ENCODE measurements around the gene SKAP1. TPM values are rescaled to one million over a fixed set of nuclear protein-coding genes. Genes with fewer than 3 reads are reported as not detected.
"Not testable (repeated sequence)": the region's sequence is repeated elsewhere in the genome, so short reads cannot be mapped to it uniquely, and the experiment has no call there.

SKAP1 gene
- total RNA-seq, 2 experiments from 2014 or later: 71.7 to 77.6 TPM

DNA sequence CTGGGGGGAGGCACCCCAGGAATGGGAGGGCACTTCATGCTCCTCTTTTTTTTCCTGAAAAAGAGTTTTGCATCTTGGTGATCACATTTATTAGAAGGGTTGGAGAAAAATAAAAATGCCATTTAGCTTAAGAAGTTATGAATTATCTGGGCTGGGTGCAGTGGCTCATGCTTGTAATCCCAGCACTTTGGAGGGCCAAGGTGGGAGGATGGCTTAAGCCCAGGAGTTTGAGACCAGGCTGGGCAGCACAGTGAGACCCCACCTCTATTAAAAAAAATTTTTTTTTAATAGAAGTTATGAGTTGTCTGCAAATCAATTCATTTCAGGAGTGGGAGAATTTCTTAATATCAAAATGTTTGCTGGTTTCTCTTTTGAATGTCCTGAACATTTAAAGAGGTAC is 219.0 kb downstream of the SKAP1 start:
- Mint-ChIP-seq H3K36me3 (peaks cover 3% of the 10 kb centered on the region), H3K4me3 (no peak overlapping the region), H3K27ac (no peak overlapping the region), H3K9me3 (no peaks in the 10 kb centered on the region), H3K27me3 (no peaks in the 10 kb centered on the region), H3K4me1 (ENCODE audit: low read depth) (peaks cover under 1% of the 10 kb centered on the region)
- CTCF ChIA-PET: no interaction called here
- DNase-seq: no peak
- POLR2A ChIA-PET: no interaction called here
- intact Hi-C loops (cut with micrococcal nuclease): no loop called here

DNA sequence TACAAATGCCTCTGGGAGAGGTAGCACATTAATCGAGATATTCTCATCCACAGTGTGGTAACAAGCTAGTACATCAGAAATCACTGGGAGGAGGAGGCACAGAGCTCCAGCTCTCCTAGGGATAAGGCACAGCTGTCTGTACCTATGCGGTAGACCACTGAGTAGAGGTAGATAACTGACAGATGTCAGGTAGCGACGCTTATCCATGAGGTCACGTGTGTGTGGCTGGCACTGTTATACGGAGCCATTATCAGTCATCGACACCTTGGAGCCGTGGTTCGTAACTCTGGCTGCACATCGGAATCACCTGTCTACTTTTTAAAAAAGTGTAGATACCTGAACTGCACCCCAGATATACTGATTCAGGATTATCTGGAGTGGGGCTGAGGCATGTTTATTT is 220.0 kb downstream of the SKAP1 start:
- no peak for DNase-seq
- no peaks in the 10 kb centered on the region for H3K9me3 Mint-ChIP-seq
- POLR2A ChIA-PET: no interaction called here
- peaks cover 3% of the 10 kb centered on the region for H3K36me3 Mint-ChIP-seq
- peaks cover 4% of the 10 kb centered on the region for H3K4me1 Mint-ChIP-seq (ENCODE audit: low read depth)
- H3K27me3 Mint-ChIP-seq: no peaks in the 10 kb centered on the region
- H3K4me3 Mint-ChIP-seq: no peak overlapping the region
- intact Hi-C loops (cut with micrococcal nuclease): no loop called here
- CTCF ChIA-PET: no interaction called here
- H3K27ac Mint-ChIP-seq: no peak overlapping the region

DNA sequence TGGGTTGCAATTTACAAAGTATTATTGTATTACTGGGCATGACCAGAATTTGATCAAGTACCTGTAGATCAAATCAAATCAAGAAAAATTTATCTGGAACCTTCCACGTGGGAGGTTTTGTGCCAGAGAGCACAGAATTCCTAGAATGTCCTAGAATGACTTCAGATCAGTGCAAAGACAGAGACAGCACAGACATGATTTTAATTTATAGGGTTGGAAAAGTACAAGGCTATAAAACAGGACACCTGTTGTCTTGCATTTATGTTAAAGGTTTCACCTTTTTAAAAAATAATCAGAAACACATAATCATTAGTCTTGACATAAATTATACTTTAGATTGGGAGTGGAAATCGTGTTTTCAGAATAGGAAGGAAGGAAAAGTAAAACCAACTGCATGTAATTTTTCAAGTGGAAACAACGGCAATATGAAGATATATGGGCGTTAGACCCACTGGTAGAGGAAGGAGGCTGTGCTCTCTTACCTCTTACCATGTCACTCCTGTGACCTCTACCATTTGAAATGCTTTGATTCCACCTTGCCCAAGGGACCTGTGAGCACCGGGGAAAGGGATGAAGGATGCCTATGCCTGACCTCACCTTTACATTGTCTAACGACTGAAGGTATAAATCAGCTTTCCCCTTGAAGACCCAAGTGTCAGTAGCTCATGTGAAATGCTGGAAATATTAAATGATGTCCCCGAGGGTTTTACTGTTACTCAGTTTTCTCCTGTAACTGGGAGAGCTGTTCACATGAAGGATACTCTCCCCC is 222.1 kb downstream of the SKAP1 start:
- no peak for DNase-seq
- H3K27ac Mint-ChIP-seq: no peak overlapping the region
- H3K27me3 Mint-ChIP-seq: no peaks in the 10 kb centered on the region
- no peak overlapping the region for H3K4me3 Mint-ChIP-seq
- H3K9me3 Mint-ChIP-seq: no peaks in the 10 kb centered on the region
- ChIA-PET POLR2A (no interaction called here), CTCF (no interaction called here)
- intact Hi-C loops (cut with micrococcal nuclease): no loop called here
- H3K4me1 Mint-ChIP-seq (ENCODE audit: low read depth): peaks cover 4% of the 10 kb centered on the region
- H3K36me3 Mint-ChIP-seq: no peaks in the 10 kb centered on the region

DNA sequence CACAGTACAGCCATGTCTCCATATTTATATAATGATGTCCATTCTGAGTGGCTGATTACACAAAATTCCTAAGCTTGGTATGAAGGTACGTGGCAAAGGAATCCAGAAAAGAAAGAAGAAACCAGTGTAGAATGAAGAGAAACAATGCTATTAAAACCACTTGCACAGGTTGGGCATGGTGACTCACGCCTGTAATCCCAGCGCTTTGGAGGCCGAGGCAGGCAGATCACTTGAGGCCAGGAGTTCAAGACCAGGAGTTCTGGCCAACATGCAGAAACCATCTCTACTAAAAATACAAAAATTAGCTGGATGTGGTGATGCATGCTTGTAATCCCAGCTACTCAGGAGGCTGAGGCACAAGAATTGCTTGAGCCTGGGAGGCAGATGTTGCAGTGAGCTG is 223.0 kb downstream of the SKAP1 start:
- POLR2A ChIA-PET: interaction anchor here (0.6 kb wide), 1 partner anchor 123 kb away, joined by 3 read pairs; no protein-coding TSS in a partner anchor
- CTCF ChIA-PET, H3K27ac Mint-ChIP-seq: not testable (repeated sequence)

DNA sequence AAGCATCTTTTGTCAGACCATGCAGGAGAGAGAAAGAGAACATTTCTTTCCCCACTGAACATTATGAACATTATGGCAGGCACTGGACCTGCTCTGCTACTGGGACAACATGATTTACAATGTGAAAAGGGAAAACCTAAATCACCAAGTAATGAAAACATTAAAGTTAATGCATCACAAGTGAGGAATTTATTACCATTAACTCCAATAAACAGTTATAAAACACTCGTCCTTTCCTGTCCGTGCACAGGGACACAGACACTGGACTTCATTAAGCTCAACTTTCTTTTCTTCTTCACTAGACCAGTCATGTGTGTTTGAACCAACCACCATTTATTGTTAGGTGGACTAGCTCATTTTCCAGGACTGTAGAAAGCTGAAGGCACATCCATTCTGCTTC is 227.1 kb downstream of the SKAP1 start:
- H3K4me1 Mint-ChIP-seq (ENCODE audit: low read depth): peaks cover 9% of the 10 kb centered on the region
- ChIA-PET CTCF (no interaction called here), POLR2A (no interaction called here)
- H3K27me3 Mint-ChIP-seq: no peaks in the 10 kb centered on the region
- no peak overlapping the region for H3K4me3 Mint-ChIP-seq
- no peaks in the 10 kb centered on the region for H3K36me3 Mint-ChIP-seq
- no peak overlapping the region for H3K27ac Mint-ChIP-seq
- no peaks in the 10 kb centered on the region for H3K9me3 Mint-ChIP-seq
- no peak for DNase-seq
- intact Hi-C loops (cut with micrococcal nuclease): no loop called here

More for the DNA sequence above, 223.0 kb downstream of the SKAP1 start:
- H3K27me3 Mint-ChIP-seq; H3K36me3 Mint-ChIP-seq; H3K4me3 Mint-ChIP-seq; H3K4me1 Mint-ChIP-seq (ENCODE audit: low read depth); intact Hi-C loops (cut with micrococcal nuclease); H3K9me3 Mint-ChIP-seq; DNase-seq: not testable (repeated sequence)

DNA sequence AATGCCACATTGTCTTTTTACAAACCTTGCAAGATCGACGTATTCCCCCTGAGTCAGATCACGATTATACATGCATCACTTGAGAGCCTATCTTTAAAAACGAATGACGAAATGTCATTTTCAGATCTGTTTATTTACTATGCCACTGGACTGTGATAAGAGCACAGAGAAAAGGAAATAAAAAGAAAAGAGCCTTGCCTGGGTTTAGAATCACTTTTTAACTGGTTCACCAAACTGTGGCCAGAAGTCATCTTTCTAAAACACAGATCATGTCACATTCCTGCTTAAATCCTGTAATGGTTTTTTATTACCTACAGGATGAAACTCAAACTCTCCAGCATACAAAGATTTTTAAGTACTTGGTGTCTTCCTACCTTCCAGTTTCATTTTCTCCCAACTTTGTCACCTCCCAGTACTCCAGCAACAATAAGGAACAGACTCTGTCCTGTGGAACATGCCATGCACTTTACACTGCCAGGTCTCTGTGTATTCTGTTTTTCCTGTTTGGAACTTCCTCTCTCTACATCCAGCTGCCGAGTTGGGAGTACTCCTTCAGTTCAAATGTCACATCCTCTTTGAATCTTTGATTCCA is 231.0 kb downstream of the SKAP1 start:
- ChIA-PET CTCF (no interaction called here), POLR2A (no interaction called here)
- Mint-ChIP-seq H3K36me3 (peaks cover 3% of the 10 kb centered on the region), H3K27ac (no peak overlapping the region), H3K4me1 (ENCODE audit: low read depth) (peaks cover 30% of the 10 kb centered on the region), H3K9me3 (no peaks in the 10 kb centered on the region), H3K4me3 (no peak overlapping the region), H3K27me3 (no peaks in the 10 kb centered on the region)
- no peak for DNase-seq
- intact Hi-C loops (cut with micrococcal nuclease): no loop called here

DNA sequence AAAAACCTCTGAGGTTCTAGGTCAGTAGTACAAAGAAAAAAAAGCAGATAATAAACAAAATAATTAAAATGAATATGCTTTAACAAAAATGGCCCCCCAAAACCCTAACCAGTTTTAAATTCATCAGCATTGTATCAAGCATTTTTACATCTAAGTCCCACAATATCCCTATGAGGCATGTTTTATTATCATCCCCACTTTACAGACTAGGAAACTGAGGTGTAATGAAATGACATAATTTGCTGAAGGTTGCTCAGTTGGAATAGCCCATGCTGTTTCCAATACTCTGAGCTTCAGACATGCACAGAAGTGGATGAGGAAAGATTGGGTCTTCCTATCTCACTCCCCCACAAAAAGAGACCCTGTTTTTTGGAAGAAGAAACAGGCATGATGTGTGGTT is 234.1 kb downstream of the SKAP1 start:
- ChIA-PET POLR2A (no interaction called here), CTCF (no interaction called here)
- H3K27ac Mint-ChIP-seq: no peak overlapping the region
- no peak overlapping the region for H3K4me3 Mint-ChIP-seq
- H3K4me1 Mint-ChIP-seq (ENCODE audit: low read depth): peaks cover 43% of the 10 kb centered on the region
- no peak for DNase-seq
- intact Hi-C loops (cut with micrococcal nuclease): no loop called here
- H3K27me3 Mint-ChIP-seq: no peaks in the 10 kb centered on the region
- no peaks in the 10 kb centered on the region for H3K9me3 Mint-ChIP-seq
- H3K36me3 Mint-ChIP-seq: peaks cover 10% of the 10 kb centered on the region

DNA sequence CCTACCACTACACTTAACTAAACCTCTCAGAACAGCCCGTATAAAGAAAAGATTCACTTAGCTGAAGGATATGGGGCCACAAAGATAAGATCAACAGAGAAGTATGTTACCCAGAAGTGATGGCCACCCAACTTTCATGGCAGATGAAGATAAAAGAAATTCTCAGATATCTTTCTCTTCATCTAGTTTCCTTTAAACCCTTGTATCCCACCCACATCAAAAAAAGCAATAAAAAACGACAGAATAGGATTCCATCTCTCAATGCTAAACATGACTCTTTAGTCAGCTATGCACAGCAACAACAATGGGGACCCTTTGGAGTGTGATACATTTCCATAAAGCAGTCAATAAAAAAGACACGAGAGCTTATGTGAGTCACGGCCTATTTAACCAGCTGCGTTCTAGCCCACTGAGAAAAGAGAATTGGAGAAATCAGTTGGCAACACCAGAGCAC is 235.9 kb downstream of the SKAP1 start:
- H3K27ac Mint-ChIP-seq: peak overlapping the region; percentile 21
- intact Hi-C loops (cut with micrococcal nuclease): no loop called here
- H3K4me1 Mint-ChIP-seq (ENCODE audit: low read depth): peaks cover 38% of the 10 kb centered on the region
- peaks cover 10% of the 10 kb centered on the region for H3K36me3 Mint-ChIP-seq
- no peak for DNase-seq
- H3K9me3 Mint-ChIP-seq: no peaks in the 10 kb centered on the region
- ChIA-PET POLR2A (no interaction called here), CTCF (interaction anchor here (1.2 to 2.0 kb wide), 4 partner anchors 11 to 169 kb away, joined by 3 to 6 read pairs (median 4); no protein-coding TSS in a partner anchor)
- no peak overlapping the region for H3K4me3 Mint-ChIP-seq
- H3K27me3 Mint-ChIP-seq: no peaks in the 10 kb centered on the region

DNA sequence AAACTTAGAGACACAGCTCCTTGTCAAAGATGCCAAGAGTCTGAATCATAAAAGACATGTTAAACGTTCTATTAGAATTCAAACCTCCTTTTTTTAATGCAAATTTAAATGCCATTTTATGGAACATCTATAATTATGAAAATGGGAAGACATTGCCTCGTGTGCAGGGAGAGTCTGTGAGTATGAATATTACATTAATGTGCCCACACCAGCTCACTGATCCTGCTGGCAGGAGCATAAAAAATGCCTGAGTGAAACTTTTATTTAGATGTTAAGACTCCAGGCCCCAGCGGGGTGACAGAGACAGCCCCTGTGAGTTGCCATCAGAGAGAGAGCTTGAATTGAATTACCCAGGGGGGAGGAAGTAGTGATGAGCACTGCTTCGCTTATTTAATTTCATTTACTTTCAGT is 237.7 kb downstream of the SKAP1 start:
- no peak for DNase-seq
- Mint-ChIP-seq H3K27me3 (no peaks in the 10 kb centered on the region), H3K27ac (no peak overlapping the region), H3K9me3 (no peaks in the 10 kb centered on the region), H3K4me3 (no peak overlapping the region), H3K36me3 (peaks cover 15% of the 10 kb centered on the region), H3K4me1 (ENCODE audit: low read depth) (peaks cover 37% of the 10 kb centered on the region)
- intact Hi-C loops (cut with micrococcal nuclease): no loop called here
- ChIA-PET CTCF (interaction anchor here (1.2 kb wide), 1 partner anchor 60 kb away, joined by 3 read pairs; no protein-coding TSS in a partner anchor), POLR2A (no interaction called here)

DNA sequence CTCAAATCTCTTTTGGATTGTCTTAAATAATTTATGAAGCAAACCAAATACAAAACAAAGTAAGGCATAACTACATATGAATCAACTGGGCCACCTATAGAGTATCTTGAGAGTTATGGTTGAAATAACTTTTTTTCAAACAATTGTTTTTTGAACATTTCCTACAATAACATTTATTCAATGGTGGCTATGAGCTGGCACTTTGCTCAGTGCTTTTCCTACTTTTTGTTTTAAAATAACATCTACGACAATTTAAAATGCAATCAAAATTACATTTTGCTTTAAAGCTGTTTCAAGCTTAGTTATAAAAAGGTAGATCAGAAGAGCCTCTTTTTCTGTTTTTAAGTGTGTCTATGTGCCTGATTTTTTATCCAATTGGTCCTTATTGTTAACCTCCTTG is 238.7 kb downstream of the SKAP1 start:
- intact Hi-C loops (cut with micrococcal nuclease): no loop called here
- POLR2A ChIA-PET: no interaction called here
- Mint-ChIP-seq H3K36me3 (peaks cover 20% of the 10 kb centered on the region), H3K4me1 (ENCODE audit: low read depth) (peaks cover 33% of the 10 kb centered on the region), H3K4me3 (no peak overlapping the region), H3K27ac (no peak overlapping the region), H3K9me3 (no peaks in the 10 kb centered on the region), H3K27me3 (no peaks in the 10 kb centered on the region)
- DNase-seq: no peak
- CTCF ChIA-PET: interaction anchor here (0.8 to 1.2 kb wide), 2 partner anchors 59 to 161 kb away, joined by 3 read pairs; no protein-coding TSS in a partner anchor

DNA sequence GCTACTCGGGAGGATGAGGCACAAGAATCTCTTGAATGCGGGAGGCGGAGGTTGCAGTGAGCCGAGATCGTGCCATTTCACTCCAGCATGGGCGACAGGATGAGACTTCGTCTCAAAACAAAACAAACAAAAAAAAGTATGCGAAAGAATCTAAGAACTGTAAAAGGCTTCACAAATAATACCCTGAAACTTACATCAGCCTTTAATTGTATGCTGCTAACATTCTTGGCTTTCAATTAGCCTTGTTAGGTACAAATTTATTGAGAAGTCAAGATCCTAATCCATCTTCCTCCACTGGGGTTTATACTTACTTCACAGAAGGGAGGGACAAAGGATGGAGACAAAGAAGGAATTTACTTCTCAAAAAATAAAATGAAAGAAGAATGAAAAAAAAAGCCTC is 239.1 kb downstream of the SKAP1 start:
- intact Hi-C loops (cut with micrococcal nuclease): no loop called here
- no peaks in the 10 kb centered on the region for H3K27me3 Mint-ChIP-seq
- DNase-seq: no peak
- H3K4me1 Mint-ChIP-seq (ENCODE audit: low read depth): peaks cover 31% of the 10 kb centered on the region
- H3K4me3 Mint-ChIP-seq: no peak overlapping the region
- no peak overlapping the region for H3K27ac Mint-ChIP-seq
- no peaks in the 10 kb centered on the region for H3K9me3 Mint-ChIP-seq
- POLR2A ChIA-PET: no interaction called here
- peaks cover 23% of the 10 kb centered on the region for H3K36me3 Mint-ChIP-seq
- CTCF ChIA-PET: interaction anchor here (0.8 to 1.2 kb wide), 2 partner anchors 58 to 161 kb away, joined by 3 read pairs; no protein-coding TSS in a partner anchor

DNA sequence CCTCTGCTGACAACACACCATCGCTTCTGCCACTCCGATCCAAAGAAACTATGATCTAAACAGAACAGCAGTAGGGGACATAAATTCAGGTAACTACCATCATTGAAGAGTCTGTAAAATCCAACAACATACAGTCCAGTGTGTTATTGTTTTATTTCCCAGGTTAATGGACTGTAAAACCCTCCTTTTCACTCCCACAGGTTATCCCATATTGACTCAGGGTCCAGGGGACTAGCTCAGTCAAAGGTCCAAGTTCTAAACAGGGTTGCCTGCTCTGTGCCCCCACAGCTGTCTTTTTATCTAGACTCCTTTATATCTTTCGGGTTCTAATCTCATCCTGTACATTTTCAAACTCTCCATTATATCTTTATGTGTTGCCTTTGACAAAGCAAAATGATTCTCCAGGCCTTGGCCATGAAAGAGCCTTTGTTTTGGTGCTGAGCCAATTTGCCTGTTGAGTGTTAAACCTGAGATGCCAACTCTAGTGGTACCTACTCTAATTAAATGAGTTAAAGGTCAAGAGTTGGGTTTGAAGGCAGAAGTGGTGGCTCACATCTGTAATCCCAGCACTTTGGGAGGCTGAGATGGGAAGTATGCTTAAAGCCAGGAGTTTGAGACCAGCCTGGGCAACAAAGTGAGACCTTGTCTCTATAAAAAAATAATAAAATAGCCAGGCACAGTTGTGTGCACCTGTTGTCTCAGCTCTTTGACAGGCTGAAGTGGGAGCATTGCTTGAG is 242.0 kb downstream of the SKAP1 start:
- POLR2A ChIA-PET: no interaction called here
- DNase-seq: no peak
- Mint-ChIP-seq H3K27me3 (no peaks in the 10 kb centered on the region), H3K9me3 (no peaks in the 10 kb centered on the region), H3K27ac (no peak overlapping the region), H3K36me3 (peaks cover 19% of the 10 kb centered on the region), H3K4me1 (ENCODE audit: low read depth) (peaks cover 6% of the 10 kb centered on the region), H3K4me3 (no peak overlapping the region)
- intact Hi-C loops (cut with micrococcal nuclease): no loop called here
- CTCF ChIA-PET: interaction anchor here (0.6 kb wide), 1 partner anchor 287 kb away, joined by 3 read pairs; no protein-coding TSS in a partner anchor

Data from activated CD4-positive, alpha-beta memory T cell treated with anti-CD3 and anti-CD28 coated beads for 36 hours (primary cell).